RWPE2 (cell line): ENCODE data around the gene SOCS3.

Experiments
- ATAC-seq: fragments of 200-7000 bp; cut with Tn5 transposase; 3 replicates; pipeline ENCODE4 v1.9.1; 2021; ENCODE audit warnings: low read depth
- DNase-seq: peaks from one replicate; pipeline ENCODE4 v3.0.0-alpha.2; 2020; ENCODE audit warnings: low spot score
- H3K27ac ChIP-seq: fragments of 450-650 bp; 2 replicates; pipeline ENCODE4 v1.5.1; 2017; ENCODE audit warnings: mild to moderate bottlenecking; ENCODE audit not compliant: poor library complexity, severe bottlenecking
- H3K27me3 ChIP-seq: fragments of 250-450 bp; sonication (Bioruptor Pico); 2 replicates; pipeline ENCODE4 v1.5.1; 2021; ENCODE audit warnings: mild to moderate bottlenecking, moderate library complexity; ENCODE audit not compliant: insufficient read depth, poor library complexity, severe bottlenecking
- H3K36me3 ChIP-seq: fragments of 250-450 bp; sonication (Bioruptor Pico); 2 replicates; pipeline ENCODE4 v1.5.1; 2020; ENCODE audit warnings: low read depth, mild to moderate bottlenecking, moderate library complexity
- H3K4me1 ChIP-seq: fragments of 250-450 bp; sonication (Bioruptor Pico); 2 replicates; pipeline ENCODE4 v1.5.1; 2021; ENCODE audit warnings: mild to moderate bottlenecking, moderate library complexity; ENCODE audit not compliant: insufficient read depth, poor library complexity, severe bottlenecking
- H3K4me3 ChIP-seq: fragments of 250-450 bp; sonication (Bioruptor Pico); 2 replicates; pipeline ENCODE4 v1.5.1; 2021; ENCODE audit warnings: mild to moderate bottlenecking, moderate library complexity; ENCODE audit not compliant: severe bottlenecking
- H3K9me3 ChIP-seq: fragments of 250-450 bp; sonication (Bioruptor Pico); 2 replicates; pipeline ENCODE4 v1.5.1; 2021; ENCODE audit warnings: mild to moderate bottlenecking, moderate library complexity; ENCODE audit not compliant: severe bottlenecking
- CTCF ChIP-seq: fragments of 450-650 bp; IDR thresholded peaks from one replicate; pipeline ENCODE4 v1.5.1; 2017; ENCODE audit warnings: mild to moderate bottlenecking, moderate library complexity; ENCODE audit not compliant: poor library complexity, severe bottlenecking

SOCS3 gene

GRCh38 chr17:78325076-78325687, 34.7 kb downstream of the SOCS3 start:
- no peak for ATAC-seq
- no peak overlapping the region for H3K27ac ChIP-seq
- no peak for TF ChIP-seq CTCF
- peaks cover 14% of the 10 kb centered on the region for H3K4me1 ChIP-seq
- H3K9me3 ChIP-seq, result no peaks in the 10 kb centered on the region
- H3K36me3 ChIP-seq, result no peaks in the 10 kb centered on the region
- DNase-seq, result no peak
- H3K4me3 ChIP-seq, result no peak overlapping the region
- no peaks in the 10 kb centered on the region for H3K27me3 ChIP-seq

DNA sequence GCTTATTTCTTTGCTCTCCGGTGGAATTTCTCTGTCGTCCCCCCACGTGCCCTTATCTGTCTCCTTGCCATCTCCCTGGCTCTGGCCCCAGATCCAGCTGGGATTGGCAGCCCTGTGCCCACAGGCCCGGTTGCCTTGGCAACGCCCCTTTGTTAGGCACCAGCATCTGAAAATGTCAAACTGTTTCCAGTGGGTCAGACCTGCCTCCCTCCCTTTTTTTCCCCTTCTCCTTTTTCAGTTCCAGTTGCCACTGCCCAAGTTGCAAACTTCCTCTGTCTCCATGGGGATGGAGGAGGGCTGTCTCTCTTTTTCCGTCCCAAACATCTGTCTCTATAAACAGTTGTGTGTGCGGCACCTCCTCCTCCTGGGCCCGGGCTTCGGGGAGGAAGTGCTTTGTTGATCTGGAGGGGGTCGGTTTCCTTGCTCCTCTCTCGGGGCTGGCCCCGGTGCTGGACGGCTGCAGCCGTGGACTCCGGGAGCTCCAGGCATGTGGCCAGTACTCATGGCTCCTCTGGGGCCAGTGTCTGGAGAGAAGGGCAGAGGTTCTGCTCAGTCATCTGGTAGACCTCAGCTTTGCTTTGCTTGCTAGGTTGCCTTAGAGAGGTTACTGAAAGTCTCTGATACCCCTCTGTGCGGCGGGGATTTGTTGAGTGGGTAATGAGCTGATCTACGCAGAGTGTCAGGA, 35.3 kb downstream of the SOCS3 start:
- DNase-seq (no peak), ATAC-seq (no peak)
- Histone ChIP-seq H3K4me1 (peaks cover 9% of the 10 kb centered on the region), H3K27me3 (no peaks in the 10 kb centered on the region), H3K36me3 (no peaks in the 10 kb centered on the region), H3K4me3 (no peak overlapping the region), H3K27ac (no peak overlapping the region), H3K9me3 (no peaks in the 10 kb centered on the region)
- TF ChIP-seq CTCF, result no peak

DNA sequence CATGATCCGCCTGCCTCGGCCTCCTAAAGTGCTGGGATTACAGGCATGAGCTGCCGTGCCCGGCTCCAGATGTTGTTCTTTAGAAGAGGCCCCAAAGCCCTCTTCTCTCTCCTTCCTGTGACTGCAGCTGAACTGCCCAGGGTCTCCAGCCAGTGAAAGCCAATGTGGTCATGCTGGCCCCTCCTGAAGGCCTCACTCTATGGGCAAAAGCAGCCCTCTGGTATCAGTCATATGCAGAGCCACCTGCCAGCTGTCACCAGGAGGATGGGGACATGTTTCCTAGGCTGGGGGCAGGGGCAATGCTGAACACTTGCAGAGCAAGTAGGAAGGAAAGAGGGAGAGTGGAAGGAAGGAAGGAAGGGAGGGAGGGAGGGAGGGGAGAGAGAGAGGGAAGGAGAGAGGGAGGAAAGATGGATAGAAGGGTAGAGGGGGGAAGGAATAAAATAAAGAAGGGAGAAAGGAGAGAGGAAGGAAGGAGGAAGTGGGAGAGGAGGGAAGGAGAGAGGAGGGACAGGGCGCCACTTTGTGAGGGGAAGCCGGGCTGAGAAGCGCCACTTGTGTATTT, 36.0 kb downstream of the SOCS3 start:
- no peaks in the 10 kb centered on the region for H3K36me3 ChIP-seq
- H3K27ac ChIP-seq, result no peak overlapping the region
- no peak overlapping the region for H3K4me3 ChIP-seq
- H3K4me1 ChIP-seq, result peaks cover 3% of the 10 kb centered on the region
- DNase-seq (no peak), ATAC-seq (no peak)
- no peaks in the 10 kb centered on the region for H3K9me3 ChIP-seq
- no peaks in the 10 kb centered on the region for H3K27me3 ChIP-seq
- no peak for TF ChIP-seq CTCF

GRCh38 chr17:78322858-78323455, 36.9 kb downstream of the SOCS3 start:
- H3K36me3 ChIP-seq, result no peaks in the 10 kb centered on the region
- no peaks in the 10 kb centered on the region for H3K4me1 ChIP-seq
- ATAC-seq, result no peak
- H3K9me3 ChIP-seq, result no peaks in the 10 kb centered on the region
- H3K27ac ChIP-seq, result no peak overlapping the region
- no peak for TF ChIP-seq CTCF
- no peak for DNase-seq
- no peaks in the 10 kb centered on the region for H3K27me3 ChIP-seq
- no peak overlapping the region for H3K4me3 ChIP-seq
